K562 (cell line): Measurements from ENCODE around the gene RPL35. TPM values are rescaled to one million over a fixed set of nuclear protein-coding genes. Genes with fewer than 3 reads are reported as not detected.

Source experiments
- CHD2 ChIP-seq: IDR thresholded peaks from 2 replicates; pipeline ENCODE4 v1.6.1; 2011; ENCODE audit warnings: low read depth, low read length
- CREM ChIP-seq: IDR thresholded peaks from 2 replicates; pipeline ENCODE4 v1.6.1; 2014; ENCODE audit warnings: antibody characterized with exemption, low read depth
- CXXC5 ChIP-seq: fragments of 250-450 bp; sonication (Bioruptor Pico); IDR thresholded peaks from 2 replicates; pipeline ENCODE4 v1.8.0; 2022; ENCODE audit warnings: inconsistent platforms, mild to moderate bottlenecking, moderate library complexity
- ETS2 ChIP-seq: IDR thresholded peaks from 2 replicates; pipeline ENCODE4 v1.6.1; 2016; ENCODE audit warnings: borderline replicate concordance, missing genetic modification characterization, mild to moderate bottlenecking, moderate library complexity, missing compliant biosample characterization; ENCODE audit not compliant: poor library complexity, severe bottlenecking
- ETV6 ChIP-seq, 3 experiments: fragments of 150-350 bp in 1 of 3; sonication (generic) in 1 of 3; formaldehyde crosslinking in 1 of 3; IDR thresholded peaks; 2 replicates each; pipeline versions ENCODE4 v1.6.1 to v1.8.0; 2014 to 2022; ENCODE audit warnings: borderline replicate concordance in 2 of 3, low read depth in 2 of 3, antibody characterized with exemption in 1 of 3, low read length in 1 of 3, mild to moderate bottlenecking in 1 of 3, missing genetic modification reagents in 1 of 3
- GTF2A2 ChIP-seq: IDR thresholded peaks from 2 replicates; pipeline ENCODE4 v1.6.1; 2016; ENCODE audit warnings: mild to moderate bottlenecking, missing genetic modification characterization, missing compliant biosample characterization
- GTF2E2 ChIP-seq: fragments of 200-800 bp; sonication (Bioruptor generic); IDR thresholded peaks from 2 replicates; pipeline ENCODE4 v1.6.1; 2016; ENCODE audit warnings: missing genetic modification characterization, missing compliant biosample characterization
- HMBOX1 ChIP-seq: sonication (generic); IDR thresholded peaks from 2 replicates; pipeline ENCODE4 v1.6.1; 2016
- HNRNPLL ChIP-seq: fragments of 200-400 bp; formaldehyde crosslinking; IDR thresholded peaks from 2 replicates; pipeline ENCODE4 v1.6.1; 2017; ENCODE audit warnings: low read length, low read depth, mild to moderate bottlenecking; ENCODE audit not compliant: poor library complexity, severe bottlenecking
- LCOR ChIP-seq: sonication (generic); formaldehyde crosslinking; IDR thresholded peaks from 2 replicates; pipeline ENCODE4 v1.8.0; 2022; ENCODE audit warnings: mild to moderate bottlenecking, missing genetic modification reagents
- MBD2 ChIP-seq: sonication (generic); IDR thresholded peaks from 2 replicates; pipeline ENCODE4 v1.6.1; 2016; ENCODE audit warnings: low read depth, borderline replicate concordance
- NR2F6 ChIP-seq: fragments of 450-650 bp; formaldehyde crosslinking; IDR thresholded peaks from 2 replicates; pipeline ENCODE4 v1.4.0; 2020; ENCODE audit warnings: mild to moderate bottlenecking
- POLR2B ChIP-seq: fragments of 450-650 bp; IDR thresholded peaks from 2 replicates; pipeline ENCODE4 v1.6.1; 2018; ENCODE audit warnings: low read depth; ENCODE audit not compliant: partially characterized antibody
- RBFOX2 ChIP-seq: fragments of 200-400 bp; formaldehyde crosslinking; IDR thresholded peaks from 2 replicates; pipeline ENCODE4 v1.6.1; 2017; ENCODE audit warnings: low read depth, mild to moderate bottlenecking, low read length, moderate library complexity
- SPI1 ChIP-seq: IDR thresholded peaks from 2 replicates; pipeline ENCODE4 v1.6.1; 2011; ENCODE audit warnings: low read depth, low read length, control low read depth, borderline replicate concordance
- TAF1 ChIP-seq: IDR thresholded peaks from 2 replicates; pipeline ENCODE4 v1.6.1; 2011; ENCODE audit warnings: mild to moderate bottlenecking, low read length, moderate library complexity; ENCODE audit not compliant: insufficient read depth, control insufficient read depth, severe bottlenecking; ENCODE audit errors: extremely low read depth
- TARDBP ChIP-seq: fragments of 450-650 bp; IDR thresholded peaks from 2 replicates; pipeline ENCODE4 v1.6.1; 2016
- ZFP91 ChIP-seq: sonication (generic); formaldehyde crosslinking; IDR thresholded peaks from 2 replicates; pipeline ENCODE4 v1.8.0; 2022; ENCODE audit warnings: mild to moderate bottlenecking, missing genetic modification reagents
- ZNF175 ChIP-seq: fragments of 200-800 bp; sonication (Bioruptor generic); IDR thresholded peaks from 2 replicates; pipeline ENCODE4 v1.6.1; 2016; ENCODE audit warnings: low read depth, mild to moderate bottlenecking, missing genetic modification characterization, missing compliant biosample characterization
- ZZZ3 ChIP-seq: fragments of 450-650 bp; IDR thresholded peaks from 2 replicates; pipeline ENCODE4 v1.6.1; 2016; ENCODE audit warnings: antibody characterized with exemption, mild to moderate bottlenecking, moderate library complexity
- polyA plus RNA-seq, 8 experiments: library from polyadenylated mRNA; depleted of rRNA in 4 of 8; stranded (reverse) in 5 of 8; unstranded in 3 of 8; fragments of >200 nt; fragmentation: Nextera tagmentation in 2 of 8; fragmentation: Illumina TruSeq in 1 of 8; extraction: Ambion mirVana in 2 of 8; extraction: Trizol in 1 of 8; gene quantifications; 2 replicates each; pipeline versions ENCODE4 v1.2.1 to v1.2.3, GENCODE V29; 2011 to 2014; ENCODE audit warnings: inconsistent platforms in 1 of 8, missing spikeins in 1 of 8
- total RNA-seq, 7 experiments: library from RNA; depleted of rRNA in 6 of 7; stranded (reverse); fragments of >200 nt in 6 of 7; fragmentation: Illumina TruSeq in 2 of 7; extraction: Trizol in 2 of 7; gene quantifications; 2 replicates each; pipeline versions ENCODE4 v1.2.1 to v1.2.3, GENCODE V29; 2011 to 2021; ENCODE audit warnings: low replicate concordance in 1 of 7
- TF ChIP-seq, protein P1 (sequence below): fragments of 250-450 bp; sonication (Bioruptor Pico); IDR thresholded peaks from 2 replicates; pipeline ENCODE4 v1.4.0; 2020; ENCODE audit warnings: mild to moderate bottlenecking, moderate library complexity
- TF ChIP-seq, protein P2 (sequence below): sonication (generic); formaldehyde crosslinking; IDR thresholded peaks from 2 replicates; pipeline ENCODE4 v1.8.1; 2022; ENCODE audit warnings: missing genetic modification reagents

The RPL35 gene
- total and polyA plus RNA-seq, 9 of the 15 experiments (the other 6 are each of a cell fraction or from before 2014, with no cell fraction given), result 1,755 to 5,101 (median 3,405) TPM

- TF ChIP-seq LCOR (peak; percentile 78; the same call in 1 of the 2 replicates), MBD2 (peak; percentile 63), POLR2B (peak; percentile 88), HMBOX1 (no peak), ETV6 (IDR thresholded peaks at IDR 0.05; ENCODE audit: borderline replicate concordance in 1 of 2, low read depth in 2 of 2, low read length in 1 of 2) (no peak), ETV6 (CRISPR knock-in tag; IDR thresholded peaks at IDR 0.05; ENCODE audit: borderline replicate concordance) (no peak), ZNF175 (CRISPR knock-in tag) (no peak), SPI1 (no peak), GTF2A2 (no peak), CREM (peak; percentile 77), RBFOX2 (peak; percentile 98), NR2F6 (CRISPR knock-in tag) (no peak), ZFP91 (CRISPR knock-in tag) (peak; percentile 84), HNRNPLL (peak; percentile 65), ZZZ3 (no peak), ETS2 (tag) (no peak), CXXC5 (CRISPR knock-in tag) (peak; percentile 90), TAF1 (peak; percentile 94), GTF2E2 (tag) (0 out of 2 replicates have a peak, but pooled peaks have one; percentile 13), TARDBP (0 out of 2 replicates have a peak, but pooled peaks have one; percentile 30), CHD2 (peak; percentile 59)
- TF ChIP-seq, protein P1, sequence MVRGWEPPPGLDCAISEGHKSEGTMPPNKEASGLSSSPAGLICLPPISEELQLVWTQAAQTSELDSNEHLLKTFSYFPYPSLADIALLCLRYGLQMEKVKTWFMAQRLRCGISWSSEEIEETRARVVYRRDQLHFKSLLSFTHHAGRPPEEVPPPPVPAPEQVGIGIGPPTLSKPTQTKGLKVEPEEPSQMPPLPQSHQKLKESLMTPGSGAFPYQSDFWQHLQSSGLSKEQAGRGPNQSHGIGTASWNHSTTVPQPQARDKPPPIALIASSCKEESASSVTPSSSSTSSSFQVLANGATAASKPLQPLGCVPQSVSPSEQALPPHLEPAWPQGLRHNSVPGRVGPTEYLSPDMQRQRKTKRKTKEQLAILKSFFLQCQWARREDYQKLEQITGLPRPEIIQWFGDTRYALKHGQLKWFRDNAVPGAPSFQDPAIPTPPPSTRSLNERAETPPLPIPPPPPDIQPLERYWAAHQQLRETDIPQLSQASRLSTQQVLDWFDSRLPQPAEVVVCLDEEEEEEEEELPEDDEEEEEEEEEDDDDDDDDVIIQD (CRISPR knock-in tag), result 0 out of 2 replicates have a peak, but pooled peaks have one; percentile 31
- TF ChIP-seq, protein P2, sequence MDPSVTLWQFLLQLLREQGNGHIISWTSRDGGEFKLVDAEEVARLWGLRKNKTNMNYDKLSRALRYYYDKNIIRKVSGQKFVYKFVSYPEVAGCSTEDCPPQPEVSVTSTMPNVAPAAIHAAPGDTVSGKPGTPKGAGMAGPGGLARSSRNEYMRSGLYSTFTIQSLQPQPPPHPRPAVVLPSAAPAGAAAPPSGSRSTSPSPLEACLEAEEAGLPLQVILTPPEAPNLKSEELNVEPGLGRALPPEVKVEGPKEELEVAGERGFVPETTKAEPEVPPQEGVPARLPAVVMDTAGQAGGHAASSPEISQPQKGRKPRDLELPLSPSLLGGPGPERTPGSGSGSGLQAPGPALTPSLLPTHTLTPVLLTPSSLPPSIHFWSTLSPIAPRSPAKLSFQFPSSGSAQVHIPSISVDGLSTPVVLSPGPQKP (CRISPR knock-in tag), result no peak
Measured at GRCh38 chr9:124868511-124869465, 7.0 kb upstream of the RPL35 start (continued).
